HG03064 (cell line): ENCODE results near the gene BAK1.
"Not testable (repeated sequence)": the region's sequence is repeated elsewhere in the genome, so short reads cannot be mapped to it uniquely, and the experiment has no call there.

Source experiments
- ATAC-seq: cut with Tn5 transposase; IDR thresholded peaks from one replicate; pipeline ENCODE4 v1.9.1; 2021; ENCODE audit warnings: low read depth; ENCODE audit not compliant: unreplicated experiment

BAK1 gene

DNA sequence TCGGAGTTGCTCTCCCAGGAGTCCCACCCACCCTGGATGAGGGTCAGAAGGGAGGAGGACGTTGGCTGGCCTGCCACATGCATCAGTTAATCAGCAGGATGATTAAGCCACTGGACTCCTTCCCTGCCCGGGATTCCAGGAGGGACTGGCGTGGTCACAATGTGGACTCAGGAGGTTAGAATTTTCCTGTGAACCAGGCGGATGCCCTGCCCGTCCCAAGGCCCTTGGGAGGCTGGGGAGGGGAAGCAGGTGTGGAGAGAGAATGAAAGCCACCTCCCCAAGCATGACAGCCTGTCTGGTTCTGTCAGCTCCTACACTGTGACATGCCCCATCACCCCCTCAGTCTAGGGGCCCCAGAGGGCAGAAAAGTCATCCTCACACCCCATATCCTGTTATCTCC is 29.5 kb upstream of the BAK1 start:
- no peak for ATAC-seq

GRCh38 chr6:33609019-33609418 is 28.9 kb upstream of the BAK1 start:
- ATAC-seq = no peak

DNA sequence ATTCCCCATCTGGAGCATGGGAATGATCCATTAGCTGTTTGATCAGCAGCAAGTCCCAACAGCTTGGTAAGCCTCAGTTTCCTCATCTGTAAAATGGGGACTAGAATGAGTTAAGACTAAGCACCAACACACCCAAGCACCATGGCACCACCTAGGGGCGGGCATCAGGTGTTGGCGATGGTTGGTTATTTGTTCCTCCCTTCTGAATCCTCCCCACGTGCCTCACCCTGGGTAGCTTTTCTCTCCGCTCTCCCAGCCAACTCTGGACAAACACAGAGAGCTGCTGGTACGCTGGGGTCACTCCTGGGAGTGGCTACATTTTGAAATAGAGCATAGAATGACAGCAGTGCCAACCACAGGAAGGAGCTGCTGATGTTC is 27.7 kb upstream of the BAK1 start:
- ATAC-seq = no peak

DNA sequence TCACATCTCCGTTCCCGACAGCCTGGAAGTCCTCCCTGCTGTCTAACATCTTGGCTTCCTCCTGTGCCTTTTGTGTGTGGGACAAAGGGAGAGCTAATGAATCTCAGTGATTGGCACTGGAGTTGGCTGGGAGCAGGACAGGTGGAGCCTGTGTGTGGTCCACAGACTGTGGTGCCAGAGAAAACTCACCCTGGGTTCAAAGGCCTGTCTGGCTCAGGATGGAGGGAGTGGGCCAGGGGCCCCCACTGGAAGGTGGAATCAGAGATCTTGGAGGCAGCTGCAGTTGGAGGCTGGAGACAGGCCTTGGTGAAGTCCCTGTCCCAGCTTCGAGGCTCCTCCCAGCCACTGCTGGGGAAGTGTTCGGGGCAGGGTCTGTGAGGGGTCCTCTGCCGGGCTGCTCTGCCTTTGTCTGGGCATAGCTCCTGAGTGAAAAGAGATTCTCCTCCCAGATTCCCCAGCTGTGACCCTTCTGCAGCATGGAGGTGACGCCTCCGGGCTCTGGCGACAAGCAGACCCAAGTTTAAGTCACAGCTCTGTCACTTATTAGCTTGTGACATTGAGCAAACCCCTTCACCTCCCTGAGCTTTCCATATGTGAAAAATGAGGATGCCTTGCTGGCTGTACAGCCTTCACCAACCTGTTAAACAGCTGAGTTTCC is 27.2 kb upstream of the BAK1 start:
- no peak for ATAC-seq

DNA sequence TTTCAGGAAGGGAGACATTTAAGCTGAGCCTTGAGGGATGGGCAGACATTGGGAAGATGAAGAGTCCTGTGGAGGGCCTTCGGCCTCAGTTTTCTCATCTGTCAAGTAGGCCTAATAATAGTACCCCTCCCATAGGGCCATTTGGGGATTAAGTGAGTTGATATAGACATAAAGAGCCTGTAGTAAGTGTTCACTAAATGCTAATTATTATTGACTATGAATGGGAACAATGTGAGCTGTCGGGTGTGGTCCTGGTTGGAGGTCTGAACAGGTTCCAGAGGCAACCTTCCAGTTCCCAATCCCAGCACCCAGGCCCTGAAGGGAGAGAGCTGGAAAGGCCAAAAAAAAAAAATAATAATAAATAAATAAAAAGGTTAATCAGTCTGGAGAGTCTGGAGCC is 26.6 kb upstream of the BAK1 start:
- no peak for ATAC-seq

GRCh38 chr6:33604941-33605854 is 25.1 kb upstream of the BAK1 start:
- no peak for ATAC-seq

GRCh38 chr6:33602180-33602579 is 22.1 kb upstream of the BAK1 start:
- no peak for ATAC-seq

GRCh38 chr6:33600761-33601160 is 20.7 kb upstream of the BAK1 start:
- no peak for ATAC-seq

DNA sequence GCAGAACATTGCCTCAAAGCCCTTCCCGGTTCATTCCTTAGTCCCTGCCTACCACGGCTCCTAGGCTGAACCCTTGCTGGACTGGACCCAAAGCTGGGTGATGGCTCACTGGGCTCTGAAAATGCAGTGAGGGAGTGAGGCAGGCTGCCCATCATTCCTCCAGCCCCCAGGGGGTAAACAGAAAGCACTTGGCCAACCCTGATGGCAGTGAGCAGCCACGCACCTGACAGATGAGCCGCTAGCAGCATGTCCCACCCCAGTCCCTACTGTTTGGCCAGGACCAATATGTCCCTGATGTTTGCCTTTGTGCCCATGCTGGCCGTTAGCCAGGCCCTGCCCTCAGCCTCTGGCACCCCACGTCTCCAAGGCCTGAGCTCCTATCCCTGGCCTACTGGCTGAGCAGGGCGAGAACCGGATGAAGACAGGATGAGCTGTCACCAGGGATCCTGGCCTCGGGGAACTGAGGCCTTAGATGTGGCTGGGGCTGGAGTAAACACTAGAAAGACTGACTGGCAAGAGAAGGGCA is 19.4 kb upstream of the BAK1 start:
- ATAC-seq = no peak

DNA sequence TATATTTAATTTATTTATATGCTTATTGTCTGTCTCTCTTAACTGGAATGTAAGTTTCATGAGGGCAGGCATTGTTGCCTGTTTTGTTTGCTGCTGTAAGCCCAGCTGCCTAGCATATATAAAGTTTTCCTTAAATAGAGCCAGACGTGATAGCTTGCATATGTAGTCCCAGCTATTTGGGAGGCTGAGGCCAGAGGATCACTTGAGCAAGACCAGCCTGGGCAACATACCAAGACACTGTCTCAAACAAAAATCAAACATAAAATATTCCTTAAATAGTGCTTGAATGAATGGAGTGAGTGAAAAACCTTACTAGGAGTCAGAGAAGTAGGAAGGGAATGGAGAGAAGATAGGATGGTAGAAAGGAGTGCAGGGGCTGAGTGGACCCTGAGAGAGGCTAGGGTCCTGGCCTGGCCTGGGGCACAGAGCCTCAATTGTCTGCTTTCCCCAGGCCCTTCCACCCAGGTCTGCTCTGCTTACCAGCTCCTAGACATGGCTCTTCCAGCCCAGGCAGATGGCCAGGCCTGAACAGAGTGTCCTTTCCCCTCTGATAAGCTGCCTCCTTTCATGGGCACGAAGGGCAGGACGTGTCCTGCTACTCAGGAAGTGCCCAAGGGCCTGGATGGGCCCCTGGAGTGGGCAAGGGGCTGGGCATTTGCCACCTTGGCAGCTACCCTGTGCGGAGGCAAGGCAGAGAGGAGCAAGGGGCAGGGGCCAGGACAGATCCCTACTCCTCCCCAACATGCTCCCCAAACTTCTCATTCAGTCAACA is 17.7 kb upstream of the BAK1 start:
- ATAC-seq = no peak

DNA sequence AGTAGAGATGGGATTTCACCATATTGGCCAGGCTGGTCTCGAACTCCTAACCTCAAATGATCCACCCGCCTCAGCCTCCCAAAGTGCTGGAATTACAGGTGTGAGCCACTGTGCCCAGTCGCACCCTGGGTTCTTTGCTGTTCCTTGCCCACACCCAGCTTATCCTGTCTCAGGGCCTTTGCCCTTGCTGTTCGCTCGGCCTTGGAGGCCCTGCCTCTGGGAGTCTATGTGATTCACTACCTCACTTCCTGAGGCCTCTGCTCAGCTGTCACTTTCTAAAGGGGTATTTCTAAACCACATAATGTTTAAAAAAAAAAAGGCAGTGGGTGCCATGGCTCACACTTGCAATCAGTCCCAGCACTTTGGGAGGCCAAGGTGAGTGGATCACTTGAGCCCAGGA is 16.8 kb upstream of the BAK1 start:
- ATAC-seq = not testable (repeated sequence)

DNA sequence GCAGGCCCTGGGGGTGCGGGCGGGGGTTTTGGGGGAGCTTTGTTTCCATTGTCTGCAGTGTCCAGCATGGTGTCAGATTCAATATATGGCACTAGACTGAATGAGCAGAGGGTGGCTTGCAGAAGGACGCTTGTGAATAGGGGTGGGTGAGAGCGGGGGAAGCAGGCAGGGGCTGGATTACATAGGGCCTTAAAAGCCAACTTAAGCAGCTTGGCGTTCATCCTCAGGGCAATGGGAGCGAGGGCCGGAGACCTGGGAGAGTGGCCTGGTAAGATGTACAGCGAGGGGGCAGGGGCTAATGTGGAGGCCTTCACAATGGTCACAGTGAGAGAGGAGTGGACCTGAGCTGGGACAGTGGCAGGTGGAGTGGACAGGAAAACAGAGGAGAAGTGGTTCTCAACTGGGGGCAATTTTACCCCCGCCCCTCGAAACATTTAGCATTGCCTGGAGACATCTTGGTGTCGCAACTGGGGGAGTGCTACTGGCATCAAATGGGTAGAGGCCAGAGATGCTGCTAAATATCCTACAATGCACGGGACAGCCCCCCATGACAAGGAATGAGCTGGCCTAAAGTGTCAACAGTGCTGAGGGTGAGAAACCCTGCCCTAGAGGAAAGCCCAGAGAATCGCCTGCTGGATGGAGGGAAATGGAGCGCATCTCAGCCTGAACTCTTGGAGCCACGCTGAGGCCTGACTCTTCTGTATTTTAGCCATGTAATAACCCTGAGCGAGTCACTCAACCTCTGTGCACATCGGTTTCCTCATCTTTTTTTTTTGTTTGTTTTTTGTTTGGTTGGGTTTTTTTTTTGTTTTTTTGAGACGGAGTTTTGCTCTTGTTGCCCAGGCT is 15.1 kb upstream of the BAK1 start:
- ATAC-seq = no peak

DNA sequence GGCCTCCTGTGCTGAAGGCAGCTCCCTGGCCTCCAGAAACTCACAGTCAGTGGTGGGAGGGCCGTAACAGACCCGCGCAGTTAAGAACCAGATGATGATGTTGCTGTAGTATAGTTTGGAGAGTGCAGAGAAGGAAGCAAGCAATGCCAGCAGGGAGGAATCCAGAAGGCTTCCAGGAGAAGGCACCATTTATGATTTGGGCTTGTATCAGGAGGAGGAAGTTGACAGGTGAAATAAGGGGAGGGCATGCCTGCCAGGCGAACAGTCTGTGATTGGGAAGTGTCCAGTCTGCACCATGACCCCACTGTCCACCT is 13.3 kb upstream of the BAK1 start:
- no peak for ATAC-seq

DNA sequence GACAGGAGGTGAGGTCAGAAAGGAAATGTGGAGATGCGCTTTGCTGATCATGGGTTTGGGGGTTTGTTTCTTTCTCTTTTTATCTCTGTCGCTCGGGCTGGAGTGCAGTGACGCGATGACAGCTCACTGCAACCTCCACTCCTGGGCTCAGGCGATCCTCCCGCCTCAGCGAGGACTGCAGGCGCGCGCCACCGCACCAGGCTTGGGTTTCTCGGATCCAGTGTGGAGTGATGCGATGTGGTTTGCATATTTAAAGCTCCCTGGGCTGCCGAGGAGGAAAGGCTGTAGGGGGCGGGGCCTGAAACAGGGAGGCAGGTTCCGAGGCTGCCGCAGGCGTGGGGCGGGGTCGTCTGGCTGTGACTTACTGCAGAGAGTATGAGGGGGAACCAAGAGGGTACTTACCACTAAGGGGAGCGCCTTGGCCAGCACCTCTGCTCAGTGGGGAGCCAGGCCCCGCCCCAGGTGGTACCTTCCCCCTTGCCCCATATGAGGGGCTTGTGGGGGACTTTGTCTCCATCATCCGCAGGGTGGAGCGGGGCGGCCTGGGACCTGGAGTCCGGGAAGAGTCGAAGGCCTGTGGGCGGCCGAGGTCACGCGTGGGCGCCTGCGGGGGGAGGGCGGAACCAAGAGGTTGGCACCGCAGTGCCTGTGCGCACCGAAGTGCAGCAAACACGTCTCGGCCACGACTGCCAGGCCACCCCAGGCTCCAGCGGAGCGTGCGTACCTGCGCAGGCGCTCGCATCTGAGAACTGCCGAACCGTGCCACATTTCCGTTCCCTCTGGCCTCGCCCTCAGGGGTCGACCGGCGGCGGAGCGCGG is 12.7 kb upstream of the BAK1 start:
- ATAC-seq = no peak

- ATAC-seq = no peak
These were observed 12.2 kb upstream of the BAK1 start for GRCh38 chr6:33592280-33592594.

DNA sequence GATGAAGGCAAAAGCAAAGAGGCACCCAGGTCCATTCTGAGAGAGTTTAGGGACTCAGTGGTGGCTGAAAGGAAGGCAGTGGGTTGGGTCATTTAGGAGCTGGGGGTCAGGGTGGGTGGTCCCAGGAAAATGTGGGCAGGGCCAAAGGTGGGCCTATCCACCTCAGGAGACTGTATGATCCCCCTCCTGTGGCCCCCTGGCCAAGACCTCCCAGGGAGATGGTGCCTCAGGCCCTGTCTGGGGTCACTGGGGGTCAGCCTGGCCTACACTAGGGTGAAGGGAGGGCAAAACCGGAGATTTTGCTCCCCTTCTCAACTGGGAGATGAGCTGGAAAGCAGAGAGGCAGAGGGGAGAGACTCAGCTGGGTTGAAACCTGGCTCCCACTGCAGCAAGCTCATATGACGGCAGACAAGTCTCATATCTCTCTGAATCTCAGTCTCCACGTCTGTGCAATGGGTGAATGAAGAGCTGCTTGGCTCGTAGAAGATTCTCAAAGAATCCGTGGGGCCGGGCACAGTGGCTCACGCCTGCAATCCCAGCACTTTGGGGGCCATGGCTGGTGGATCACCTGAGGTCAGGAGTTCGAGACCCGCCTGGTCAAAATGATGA is 11.5 kb upstream of the BAK1 start:
- no peak for ATAC-seq

DNA sequence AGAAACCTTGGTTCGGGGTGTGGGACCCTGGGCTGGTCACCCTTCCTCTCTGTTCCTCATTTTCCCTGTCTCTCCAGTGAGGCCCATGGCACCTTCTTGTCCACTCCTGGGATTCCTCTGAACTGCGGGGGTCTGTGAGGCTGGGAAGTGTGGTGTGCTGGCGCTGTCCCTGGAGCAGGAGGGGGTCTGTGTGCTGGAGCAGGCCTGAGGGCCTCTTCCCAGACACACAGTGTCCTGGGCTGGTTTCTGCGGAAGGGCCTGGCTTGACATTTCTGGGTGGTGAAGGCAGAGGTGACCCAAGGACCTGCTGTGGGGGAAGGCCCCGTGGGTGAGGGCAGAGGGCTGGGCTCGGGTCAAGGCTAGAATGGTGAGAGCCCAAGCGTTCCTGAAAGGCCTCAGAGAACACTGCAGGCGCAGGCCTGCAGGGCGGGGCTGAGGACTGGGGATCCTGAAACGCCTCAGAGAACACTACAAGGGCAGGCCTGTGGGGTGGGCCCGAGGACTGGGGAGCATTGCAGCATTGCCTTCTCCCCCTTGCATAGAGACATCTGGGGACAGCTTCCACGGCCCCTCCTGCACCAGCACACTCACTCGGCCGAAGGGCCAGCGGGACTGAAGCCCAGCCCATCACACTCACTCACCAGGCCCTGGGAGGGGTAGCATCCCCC is 10.6 kb upstream of the BAK1 start:
- no peak for ATAC-seq

GRCh38 chr6:33589731-33590530 is 9.9 kb upstream of the BAK1 start:
- ATAC-seq = no peak
